Testis (tissue), 2 donors: ENCODE data around the gene VRTN.

Experiments used
- CTCF ChIP-seq, 3 experiments: fragments of 450-650 bp in 2 of 3; fragments of 200-600 bp in 1 of 3; sonication (generic) in 1 of 3; IDR thresholded peaks; one replicate each; pipeline ENCODE4 v1.5.1; 2016 to 2019; ENCODE audit warnings: antibody characterized with exemption in 3 of 3, mild to moderate bottlenecking in 2 of 3, moderate library complexity in 1 of 3
- POLR2A ChIP-seq: fragments of 450-650 bp; IDR thresholded peaks from one replicate; pipeline ENCODE4 v1.6.1; 2017; ENCODE audit warnings: antibody characterized with exemption, mild to moderate bottlenecking, moderate library complexity

- TF ChIP-seq CTCF (IDR thresholded peaks at IDR 0.05) (no peak), POLR2A (no peak)
Measured at GRCh38 chr14:74313601-74314000, 34.7 kb upstream of the VRTN start.
